ACC112 (cell line): Measurements from ENCODE around the gene CCR3.

Experiments used
- H2AFZ ChIP-seq: fragments of 200-600 bp; sonication (generic); one replicate; pipeline ENCODE4 v1.6.0; 2017; ENCODE audit warnings: antibody characterized with exemption, low read length; ENCODE audit not compliant: unreplicated experiment
- H3K27ac ChIP-seq: fragments of 200-600 bp; sonication (generic); 2 replicates; pipeline ENCODE4 v1.5.1; 2014; ENCODE audit warnings: low read depth, mild to moderate bottlenecking, antibody characterized with exemption, low read length, moderate library complexity
- H3K27me3 ChIP-seq: fragments of 200-600 bp; sonication (generic); 2 replicates; pipeline ENCODE4 v1.6.1; 2014; ENCODE audit warnings: mild to moderate bottlenecking, antibody characterized with exemption, low read length, moderate library complexity, mixed read lengths; ENCODE audit not compliant: insufficient read depth
- H3K36me3 ChIP-seq: fragments of 200-600 bp; sonication (generic); 2 replicates; pipeline ENCODE4 v1.6.1; 2016; ENCODE audit warnings: mild to moderate bottlenecking, antibody characterized with exemption, low read length, moderate library complexity, mixed read lengths; ENCODE audit not compliant: insufficient read depth
- H3K4me1 ChIP-seq: fragments of 200-600 bp; sonication (generic); one replicate; pipeline ENCODE4 v1.6.1; 2016; ENCODE audit warnings: low read length, mixed read lengths; ENCODE audit not compliant: insufficient read depth, unreplicated experiment, control insufficient read depth
- H3K4me3 ChIP-seq: fragments of 200-600 bp; sonication (generic); 2 replicates; pipeline ENCODE4 v1.5.1; 2014; ENCODE audit warnings: mild to moderate bottlenecking, low read depth, low read length
- H3K79me2 ChIP-seq: fragments of 200-600 bp; sonication (generic); one replicate; pipeline ENCODE4 v1.6.0; 2016; ENCODE audit warnings: low read length; ENCODE audit not compliant: control insufficient read depth, unreplicated experiment, insufficient read depth

The CCR3 gene

DNA sequence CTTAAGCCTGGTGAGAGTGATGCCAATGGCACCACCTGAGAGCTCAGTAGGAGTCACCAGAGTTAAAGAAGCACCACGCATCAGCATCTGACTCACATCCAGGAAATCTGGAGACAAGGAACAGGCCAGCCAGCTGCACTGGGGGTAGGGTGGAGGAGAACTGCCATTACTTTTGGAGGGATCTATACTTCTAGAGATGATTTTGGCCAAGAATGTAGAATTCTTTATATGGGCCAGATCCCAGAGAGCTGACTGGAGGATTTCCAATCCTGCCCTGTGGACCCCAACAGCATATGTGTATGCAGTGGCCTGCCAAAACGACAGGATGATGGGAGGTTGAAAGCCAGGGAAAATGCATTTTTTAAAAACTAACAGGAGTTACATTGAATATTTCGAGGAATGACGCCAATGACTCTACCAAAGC lies 29.8 kb downstream of the CCR3 start:
- Histone ChIP-seq H3K4me3 (no peak overlapping the region), H3K36me3 (no peaks in the 10 kb centered on the region), H3K27ac (no peak overlapping the region), H3K27me3 (peaks cover 49% of the 10 kb centered on the region), H3K79me2 (no peaks in the 10 kb centered on the region), H2AFZ (no peak overlapping the region), H3K4me1 (no peaks in the 10 kb centered on the region)

DNA sequence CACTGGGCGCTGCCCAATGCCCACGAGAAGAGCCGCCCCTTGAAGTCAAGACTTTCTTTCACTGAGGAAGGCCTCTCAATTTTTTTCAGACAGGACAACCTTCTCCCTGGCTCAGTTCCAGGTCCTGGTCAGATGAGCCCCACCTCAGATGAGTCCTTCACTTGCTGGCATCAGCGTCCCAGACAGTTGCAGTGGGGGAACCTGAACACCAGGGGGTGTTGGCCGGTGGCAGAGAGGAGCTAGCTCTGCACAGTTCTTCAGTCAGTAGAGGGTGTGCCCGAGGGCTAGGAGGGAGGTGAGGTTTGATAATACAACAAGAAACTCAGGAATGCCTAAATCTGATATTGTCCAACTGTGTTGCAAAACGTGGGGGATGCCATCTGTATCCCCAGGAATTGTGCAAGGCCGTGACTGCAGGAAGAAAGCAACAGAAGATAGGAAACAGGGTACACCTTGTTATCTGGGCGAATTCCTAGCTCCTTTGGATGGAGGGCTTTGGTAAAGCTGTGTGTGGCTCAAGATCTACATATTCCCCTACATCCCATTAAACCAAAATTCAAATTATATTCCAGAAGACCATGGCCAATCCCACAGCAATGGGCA lies 34.3 kb downstream of the CCR3 start:
- Histone ChIP-seq H2AFZ (no peak overlapping the region), H3K79me2 (no peaks in the 10 kb centered on the region), H3K4me3 (no peak overlapping the region), H3K36me3 (no peaks in the 10 kb centered on the region), H3K27ac (no peak overlapping the region), H3K4me1 (no peaks in the 10 kb centered on the region), H3K27me3 (peaks cover 31% of the 10 kb centered on the region)

DNA sequence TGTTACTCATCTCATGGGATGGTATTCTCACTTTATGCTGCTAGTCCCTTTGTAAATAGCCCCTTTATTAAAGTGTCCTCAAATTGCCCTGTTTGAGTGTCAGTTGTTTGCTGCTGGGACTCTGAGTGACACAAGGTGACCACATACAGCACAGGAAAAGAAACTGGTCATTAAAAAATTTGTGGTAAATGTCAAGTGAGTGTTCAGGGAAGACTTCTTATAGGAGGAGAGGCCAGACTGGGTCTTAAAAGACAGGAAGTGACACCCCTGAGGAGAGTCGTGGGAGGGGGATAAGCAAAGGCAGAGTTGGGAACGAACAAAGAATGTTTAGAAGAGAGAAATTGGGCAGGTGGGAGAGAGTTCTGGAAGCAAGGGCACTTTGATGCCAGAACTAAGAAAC lies 35.2 kb downstream of the CCR3 start:
- Histone ChIP-seq H2AFZ (no peak overlapping the region), H3K36me3 (no peaks in the 10 kb centered on the region), H3K4me1 (no peaks in the 10 kb centered on the region), H3K79me2 (no peaks in the 10 kb centered on the region), H3K27me3 (peaks cover 29% of the 10 kb centered on the region), H3K4me3 (no peak overlapping the region), H3K27ac (no peak overlapping the region)

DNA sequence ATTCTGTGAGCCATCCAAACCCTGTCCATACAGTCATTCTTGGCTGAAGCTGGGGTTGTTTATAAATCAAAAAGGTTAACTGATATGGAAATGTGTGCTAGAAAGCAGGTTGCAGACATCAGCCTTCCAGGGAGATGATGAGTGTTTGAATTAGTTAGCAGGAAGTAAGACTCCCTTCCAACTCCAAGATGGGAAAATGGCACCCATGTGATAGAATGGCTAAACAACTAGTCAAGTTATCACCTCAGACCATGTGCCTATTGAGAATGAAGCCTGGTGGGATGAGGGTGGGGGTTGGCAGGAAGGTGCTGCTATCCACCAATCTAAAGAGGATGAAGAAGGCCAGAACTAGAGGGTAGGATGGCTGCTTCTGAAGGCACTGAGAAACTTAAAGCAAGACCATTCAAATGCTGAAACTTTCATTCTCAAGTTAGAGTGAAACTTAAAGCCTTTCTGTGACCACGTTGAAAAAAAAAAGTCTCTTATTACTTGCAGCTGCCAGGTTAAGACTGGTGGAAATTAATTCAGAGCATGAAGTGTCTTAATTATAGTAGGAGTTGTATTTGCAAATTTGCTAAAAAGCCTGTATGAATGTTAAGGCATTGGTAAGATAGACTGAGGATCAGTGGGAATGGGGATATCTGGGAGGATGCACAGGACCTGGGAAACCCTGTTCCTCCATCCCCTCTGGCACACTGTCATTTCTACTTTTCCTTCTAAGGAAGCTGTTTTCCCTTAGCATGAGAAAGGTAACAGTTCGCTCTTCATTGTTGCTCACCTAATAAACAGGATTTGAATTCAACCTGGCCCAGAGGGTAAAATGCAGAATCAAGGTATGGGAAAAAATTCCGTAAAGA lies 36.8 kb downstream of the CCR3 start:
- no peaks in the 10 kb centered on the region for H3K79me2 ChIP-seq
- no peaks in the 10 kb centered on the region for H3K36me3 ChIP-seq
- H3K27me3 ChIP-seq, result peaks cover 33% of the 10 kb centered on the region
- no peak overlapping the region for H2AFZ ChIP-seq
- no peaks in the 10 kb centered on the region for H3K4me1 ChIP-seq
- no peak overlapping the region for H3K4me3 ChIP-seq
- no peak overlapping the region for H3K27ac ChIP-seq

DNA sequence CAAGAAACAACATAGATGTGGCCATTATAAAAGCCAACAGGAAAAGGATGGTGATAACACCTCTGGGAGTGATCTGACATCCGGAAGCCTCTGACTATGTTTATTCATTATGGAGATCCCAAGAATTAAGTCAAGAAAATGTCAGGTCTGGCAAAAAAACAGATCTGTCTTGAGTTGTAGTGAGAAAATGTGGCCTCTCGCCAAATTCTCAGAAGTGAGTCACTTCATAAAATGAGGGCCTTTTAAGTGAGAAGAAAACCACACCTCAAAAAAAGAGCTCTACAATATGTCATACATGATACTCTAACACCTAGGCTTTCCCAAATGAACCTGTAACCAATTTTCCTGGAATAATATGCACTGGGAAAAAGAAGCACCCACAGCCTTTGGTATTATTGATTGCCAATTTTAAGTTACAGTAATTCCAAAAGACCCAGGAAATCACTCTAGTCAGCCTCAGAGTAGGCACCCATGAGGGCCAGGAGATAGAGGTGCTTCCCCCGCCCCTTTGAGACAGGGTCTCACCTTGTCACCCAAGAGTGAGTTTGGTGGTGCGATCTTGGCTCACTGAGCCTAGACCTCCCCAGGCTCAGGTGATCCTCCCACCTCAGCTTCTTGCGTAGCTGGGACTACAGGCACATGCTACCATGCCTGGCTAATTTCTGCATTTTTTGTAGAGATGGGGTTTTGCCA lies 38.0 kb downstream of the CCR3 start:
- Histone ChIP-seq H3K27ac (no peak overlapping the region), H2AFZ (no peak overlapping the region), H3K4me1 (no peaks in the 10 kb centered on the region), H3K36me3 (no peaks in the 10 kb centered on the region), H3K27me3 (peaks cover 33% of the 10 kb centered on the region), H3K79me2 (no peaks in the 10 kb centered on the region), H3K4me3 (no peak overlapping the region)

DNA sequence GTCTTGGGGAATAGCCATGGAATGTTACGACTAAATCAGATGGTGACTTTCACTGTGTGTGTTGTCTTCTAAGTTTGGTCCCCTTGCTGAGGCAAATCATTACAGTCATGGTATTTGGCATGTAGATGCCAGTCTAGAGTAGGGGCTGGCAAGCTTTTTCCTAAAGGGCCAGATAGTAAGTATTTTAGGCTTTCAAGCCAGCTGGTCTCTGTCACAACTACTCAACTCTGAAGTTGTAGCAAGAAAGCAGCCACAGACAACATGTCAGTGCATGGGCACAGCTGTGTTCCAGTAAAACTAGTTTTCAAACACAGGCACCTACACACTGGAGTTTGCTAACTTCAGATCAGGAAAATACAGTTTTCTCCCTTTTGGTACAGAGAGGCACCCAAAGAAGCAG lies 39.3 kb downstream of the CCR3 start:
- Histone ChIP-seq H3K4me3 (no peak overlapping the region), H3K27ac (no peak overlapping the region), H3K36me3 (no peaks in the 10 kb centered on the region), H2AFZ (no peak overlapping the region), H3K27me3 (peaks cover 37% of the 10 kb centered on the region), H3K79me2 (no peaks in the 10 kb centered on the region), H3K4me1 (no peaks in the 10 kb centered on the region)

DNA sequence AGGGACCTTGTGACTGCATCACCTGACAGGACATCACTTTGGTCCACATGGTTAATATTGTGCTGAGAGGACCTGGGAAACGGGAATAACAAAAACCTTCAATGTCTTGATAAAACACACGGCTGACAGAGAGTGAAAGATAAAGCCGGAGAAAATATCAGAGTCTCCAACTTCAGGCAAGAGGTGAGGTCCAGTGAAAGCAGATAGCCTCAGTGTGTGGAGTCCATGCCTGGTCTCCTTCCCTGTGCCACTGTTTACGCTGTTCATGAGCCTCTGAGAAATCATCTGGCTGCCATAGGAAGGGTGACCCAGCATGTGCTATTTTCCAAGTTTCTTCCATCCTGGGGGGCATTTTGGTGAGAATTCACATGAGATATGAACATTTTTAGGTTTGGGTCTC lies 39.8 kb downstream of the CCR3 start:
- no peaks in the 10 kb centered on the region for H3K4me1 ChIP-seq
- H3K79me2 ChIP-seq, result no peaks in the 10 kb centered on the region
- H3K4me3 ChIP-seq, result no peak overlapping the region
- H2AFZ ChIP-seq, result no peak overlapping the region
- no peak overlapping the region for H3K27ac ChIP-seq
- peaks cover 33% of the 10 kb centered on the region for H3K27me3 ChIP-seq
- no peaks in the 10 kb centered on the region for H3K36me3 ChIP-seq

DNA sequence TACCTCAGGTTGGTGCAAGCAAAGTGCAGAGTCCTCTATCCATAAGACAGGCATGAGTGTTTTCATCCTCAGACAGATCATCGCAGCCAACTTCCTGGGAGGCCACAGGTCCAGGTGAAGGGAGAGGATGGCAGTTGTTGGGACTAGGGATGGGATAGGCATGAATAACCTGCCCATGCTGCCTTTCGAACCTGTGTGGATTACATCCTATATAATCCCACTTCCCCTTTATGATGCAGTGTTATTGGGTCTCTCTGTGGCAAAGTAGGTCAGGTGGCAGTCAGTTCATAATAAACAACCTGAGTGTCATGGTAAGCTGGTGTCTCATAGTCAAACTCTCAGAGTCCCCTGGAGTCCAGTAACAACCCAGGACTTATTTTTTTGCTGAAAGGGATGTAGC lies 40.4 kb downstream of the CCR3 start:
- Histone ChIP-seq H3K4me1 (no peaks in the 10 kb centered on the region), H3K36me3 (no peaks in the 10 kb centered on the region), H3K79me2 (no peaks in the 10 kb centered on the region), H2AFZ (no peak overlapping the region), H3K27ac (no peak overlapping the region), H3K4me3 (no peak overlapping the region), H3K27me3 (peaks cover 33% of the 10 kb centered on the region)

DNA sequence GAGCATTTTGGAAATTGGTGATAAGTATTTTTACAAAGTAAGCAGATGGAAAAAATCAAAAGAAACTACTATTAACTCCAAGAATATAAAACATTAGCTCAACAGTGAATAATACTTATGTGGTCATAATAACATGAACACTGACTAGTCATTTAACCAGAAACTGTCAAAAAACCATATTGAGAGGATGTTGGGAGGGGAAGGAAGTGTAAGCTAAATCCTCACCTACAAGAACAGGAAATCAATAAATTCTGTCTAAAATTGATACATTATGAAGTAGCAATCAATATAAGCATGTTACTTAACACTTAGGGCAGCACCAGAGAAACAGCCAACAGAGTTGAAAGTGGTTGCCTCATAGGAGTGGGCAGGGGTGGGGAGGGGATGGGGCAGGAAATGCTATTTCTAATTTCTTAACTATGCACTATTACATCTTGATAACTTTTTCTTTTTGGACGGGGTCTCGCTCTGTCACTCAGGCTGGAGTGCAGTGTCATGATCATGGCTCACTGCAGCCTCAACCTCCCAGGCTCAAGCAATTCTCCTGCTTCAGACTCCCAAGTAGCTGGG lies 41.7 kb downstream of the CCR3 start:
- Histone ChIP-seq H3K4me3 (no peak overlapping the region), H3K36me3 (no peaks in the 10 kb centered on the region), H3K27me3 (peaks cover 33% of the 10 kb centered on the region), H3K4me1 (no peaks in the 10 kb centered on the region), H3K79me2 (no peaks in the 10 kb centered on the region), H3K27ac (no peak overlapping the region), H2AFZ (no peak overlapping the region)

DNA sequence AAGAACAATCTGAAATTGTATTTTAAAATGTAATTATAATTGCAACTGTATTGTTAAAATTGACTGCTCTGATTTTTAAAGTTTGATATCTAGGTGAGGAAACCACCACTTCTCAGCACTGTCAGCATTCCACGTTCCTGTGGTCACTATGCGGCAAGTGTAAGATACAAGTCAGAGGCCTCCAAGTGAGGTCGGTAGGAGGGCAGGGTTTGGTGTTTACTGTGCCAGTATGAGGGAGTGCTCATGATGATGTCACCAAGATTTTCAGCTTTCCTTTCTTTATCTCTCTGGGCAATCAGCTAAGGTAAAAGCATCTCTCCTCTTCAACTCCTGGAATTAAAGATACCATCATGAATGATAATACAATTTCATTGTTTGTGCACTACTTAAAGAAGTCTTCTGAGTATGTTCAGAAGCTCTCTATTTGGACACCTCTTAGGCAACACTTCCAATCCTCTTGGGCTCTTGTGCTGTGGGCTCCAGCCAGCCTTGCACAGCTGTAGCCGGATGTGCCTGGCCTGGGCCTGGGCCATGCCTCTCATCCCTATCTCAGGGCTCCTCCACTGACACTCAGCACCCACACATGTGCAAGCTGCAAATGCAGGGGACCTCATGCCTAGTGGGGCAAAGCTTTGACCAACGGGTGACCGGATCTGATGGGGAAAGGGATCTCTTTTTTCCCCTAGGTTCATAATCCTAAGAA lies 42.9 kb downstream of the CCR3 start:
- H3K79me2 ChIP-seq, result no peaks in the 10 kb centered on the region
- H3K27me3 ChIP-seq, result peaks cover 42% of the 10 kb centered on the region
- H2AFZ ChIP-seq, result no peak overlapping the region
- H3K36me3 ChIP-seq, result no peaks in the 10 kb centered on the region
- H3K4me1 ChIP-seq, result no peaks in the 10 kb centered on the region
- H3K27ac ChIP-seq, result no peak overlapping the region
- no peak overlapping the region for H3K4me3 ChIP-seq
